ENCODE results near the gene RAB8B.

The RAB8B gene

DNA sequence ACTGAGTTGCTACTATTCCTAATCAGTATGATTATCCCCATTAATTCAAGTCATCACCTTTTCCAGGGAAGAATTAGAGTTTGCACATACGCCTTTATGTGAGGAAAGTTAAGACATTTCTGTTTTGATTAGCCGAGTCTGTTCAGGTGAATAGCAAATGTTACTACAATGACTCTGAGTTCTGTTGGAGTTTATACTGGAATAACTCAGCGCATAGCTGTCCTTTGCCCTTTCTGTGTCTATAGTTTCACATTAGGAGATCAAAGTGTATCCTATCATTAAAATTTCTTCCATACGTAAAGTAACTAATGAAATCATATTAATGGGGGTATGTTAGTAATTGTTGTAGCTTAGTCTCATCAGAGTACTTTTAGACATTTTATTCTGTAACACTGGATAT, 4.9 kb downstream of the RAB8B start:
- TF ChIP-seq, protein P1, sequence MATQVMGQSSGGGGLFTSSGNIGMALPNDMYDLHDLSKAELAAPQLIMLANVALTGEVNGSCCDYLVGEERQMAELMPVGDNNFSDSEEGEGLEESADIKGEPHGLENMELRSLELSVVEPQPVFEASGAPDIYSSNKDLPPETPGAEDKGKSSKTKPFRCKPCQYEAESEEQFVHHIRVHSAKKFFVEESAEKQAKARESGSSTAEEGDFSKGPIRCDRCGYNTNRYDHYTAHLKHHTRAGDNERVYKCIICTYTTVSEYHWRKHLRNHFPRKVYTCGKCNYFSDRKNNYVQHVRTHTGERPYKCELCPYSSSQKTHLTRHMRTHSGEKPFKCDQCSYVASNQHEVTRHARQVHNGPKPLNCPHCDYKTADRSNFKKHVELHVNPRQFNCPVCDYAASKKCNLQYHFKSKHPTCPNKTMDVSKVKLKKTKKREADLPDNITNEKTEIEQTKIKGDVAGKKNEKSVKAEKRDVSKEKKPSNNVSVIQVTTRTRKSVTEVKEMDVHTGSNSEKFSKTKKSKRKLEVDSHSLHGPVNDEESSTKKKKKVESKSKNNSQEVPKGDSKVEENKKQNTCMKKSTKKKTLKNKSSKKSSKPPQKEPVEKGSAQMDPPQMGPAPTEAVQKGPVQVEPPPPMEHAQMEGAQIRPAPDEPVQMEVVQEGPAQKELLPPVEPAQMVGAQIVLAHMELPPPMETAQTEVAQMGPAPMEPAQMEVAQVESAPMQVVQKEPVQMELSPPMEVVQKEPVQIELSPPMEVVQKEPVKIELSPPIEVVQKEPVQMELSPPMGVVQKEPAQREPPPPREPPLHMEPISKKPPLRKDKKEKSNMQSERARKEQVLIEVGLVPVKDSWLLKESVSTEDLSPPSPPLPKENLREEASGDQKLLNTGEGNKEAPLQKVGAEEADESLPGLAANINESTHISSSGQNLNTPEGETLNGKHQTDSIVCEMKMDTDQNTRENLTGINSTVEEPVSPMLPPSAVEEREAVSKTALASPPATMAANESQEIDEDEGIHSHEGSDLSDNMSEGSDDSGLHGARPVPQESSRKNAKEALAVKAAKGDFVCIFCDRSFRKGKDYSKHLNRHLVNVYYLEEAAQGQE (IDR thresholded peaks at IDR 0.05; ENCODE audit: insufficient read depth in 1 of 2, low read depth in 2 of 2, low read length in 2 of 2) = no peak
- TF ChIP-seq SIN3A (IDR thresholded peaks at IDR 0.05; ENCODE audit: borderline replicate concordance, insufficient read depth, low read length) = no peak
- no peak for TF ChIP-seq TAF1 (IDR thresholded peaks at IDR 0.05; ENCODE audit: borderline replicate concordance, insufficient read depth, low read length)
- TF ChIP-seq FOXP2 (optimal IDR thresholded peaks at IDR 0.05; ENCODE audit: borderline replicate concordance, extremely low read depth, extremely low read length, insufficient read depth) = no peak
- TF ChIP-seq POLR2AphosphoS5 (IDR thresholded peaks at IDR 0.05; ENCODE audit: low read depth, low read length) = no peak

DNA sequence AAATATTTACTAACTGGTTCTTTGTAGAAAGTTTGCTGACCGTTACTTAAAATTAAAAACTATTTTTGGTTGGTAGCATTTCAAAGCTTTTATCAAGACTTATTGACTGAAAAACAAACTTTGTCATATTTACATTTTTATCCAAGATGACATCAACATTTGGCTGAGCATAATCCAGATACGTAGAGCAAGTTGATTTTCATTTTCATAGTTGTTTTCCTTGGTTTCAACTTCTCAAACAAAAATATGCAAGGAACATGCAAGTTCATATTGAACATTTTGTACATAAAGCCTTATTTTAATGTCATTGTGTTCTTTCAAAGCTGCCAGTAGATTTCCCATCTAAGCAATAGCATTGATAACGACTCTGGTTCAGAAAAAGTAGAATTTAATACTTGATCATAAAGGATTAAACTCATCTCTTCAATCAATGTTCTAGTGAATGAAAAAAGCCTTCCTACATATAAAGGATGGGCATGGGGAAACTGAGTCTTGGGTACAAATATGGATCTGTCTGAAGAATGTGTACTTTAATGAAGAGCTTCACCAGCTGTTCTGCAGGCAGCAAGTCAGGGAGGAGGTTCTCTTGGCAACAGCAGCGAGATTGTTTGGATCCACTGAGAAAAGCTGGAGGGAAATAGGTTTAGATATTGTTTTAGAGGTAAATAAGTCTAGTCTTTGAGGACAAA, 5.6 kb downstream of the RAB8B start:
- no peak for TF ChIP-seq SIN3A (IDR thresholded peaks at IDR 0.05; ENCODE audit: borderline replicate concordance, insufficient read depth, low read length)
- TF ChIP-seq, protein P1 (IDR thresholded peaks at IDR 0.05; ENCODE audit: insufficient read depth in 1 of 2, low read depth in 2 of 2, low read length in 2 of 2) = no peak
- TF ChIP-seq FOXP2 (optimal IDR thresholded peaks at IDR 0.05; ENCODE audit: borderline replicate concordance, extremely low read depth, extremely low read length, insufficient read depth) = no peak
- no peak for TF ChIP-seq TAF1 (IDR thresholded peaks at IDR 0.05; ENCODE audit: borderline replicate concordance, insufficient read depth, low read length)
- TF ChIP-seq POLR2AphosphoS5 (IDR thresholded peaks at IDR 0.05; ENCODE audit: low read depth, low read length) = no peak

DNA sequence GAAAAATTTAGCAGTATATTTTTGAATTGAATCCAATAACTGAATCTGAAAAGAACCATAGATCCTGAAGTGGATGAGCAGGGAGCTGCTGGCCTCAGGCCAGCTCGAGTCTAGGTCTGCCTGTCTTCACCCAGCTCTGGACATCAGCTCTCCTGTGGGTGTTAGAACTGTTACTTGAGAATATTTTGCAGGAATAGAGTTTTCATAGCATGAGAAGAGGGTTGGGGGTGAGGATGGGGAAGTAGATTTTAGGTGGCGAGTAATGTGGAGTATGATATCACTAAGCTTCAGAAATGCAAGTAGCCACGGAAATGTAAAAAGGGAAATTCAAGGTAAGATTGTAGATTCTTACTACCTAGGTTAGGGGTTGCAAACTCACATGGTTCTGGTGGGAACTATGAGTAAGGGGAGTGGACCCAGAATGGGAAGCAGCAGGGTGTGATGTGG, 6.2 kb downstream of the RAB8B start:
- no peak for TF ChIP-seq POLR2AphosphoS5 (IDR thresholded peaks at IDR 0.05; ENCODE audit: low read depth, low read length)
- TF ChIP-seq, protein P1 (IDR thresholded peaks at IDR 0.05; ENCODE audit: insufficient read depth in 1 of 2, low read depth in 2 of 2, low read length in 2 of 2) = no peak
- no peak for TF ChIP-seq TAF1 (IDR thresholded peaks at IDR 0.05; ENCODE audit: borderline replicate concordance, insufficient read depth, low read length)
- TF ChIP-seq FOXP2 (optimal IDR thresholded peaks at IDR 0.05; ENCODE audit: borderline replicate concordance, extremely low read depth, extremely low read length, insufficient read depth) = no peak
- no peak for TF ChIP-seq SIN3A (IDR thresholded peaks at IDR 0.05; ENCODE audit: borderline replicate concordance, insufficient read depth, low read length)

DNA sequence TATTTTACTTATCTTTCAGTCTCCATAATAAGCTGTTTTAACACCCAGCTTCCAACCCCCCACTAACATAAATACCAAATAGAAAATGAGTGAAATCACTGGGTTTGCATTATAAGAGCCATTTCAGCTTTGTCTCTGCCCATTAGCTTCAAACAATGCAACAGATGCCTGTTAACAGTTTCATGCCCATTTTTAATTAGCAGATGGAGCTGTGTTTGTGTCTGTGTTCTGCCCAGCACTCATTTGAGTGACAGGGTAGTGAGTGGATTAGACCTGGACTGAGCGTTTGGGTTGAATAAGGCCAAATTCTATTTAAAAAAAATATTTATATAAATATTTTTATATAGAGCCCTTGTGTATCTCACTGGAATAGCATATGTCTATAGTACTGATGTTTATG, 7.4 kb downstream of the RAB8B start:
- TF ChIP-seq TAF1 (IDR thresholded peaks at IDR 0.05; ENCODE audit: borderline replicate concordance, insufficient read depth, low read length) (no peak), POLR2AphosphoS5 (IDR thresholded peaks at IDR 0.05; ENCODE audit: low read depth, low read length) (no peak), FOXP2 (optimal IDR thresholded peaks at IDR 0.05; ENCODE audit: borderline replicate concordance, extremely low read depth, extremely low read length, insufficient read depth) (no peak), SIN3A (IDR thresholded peaks at IDR 0.05; ENCODE audit: borderline replicate concordance, insufficient read depth, low read length) (no peak)
- TF ChIP-seq, protein P1 (IDR thresholded peaks at IDR 0.05; ENCODE audit: insufficient read depth in 1 of 2, low read depth in 2 of 2, low read length in 2 of 2) = no peak
